GM23338 (cell line): ENCODE data around the gene TLDC2. TPM values are rescaled to one million over a fixed set of nuclear protein-coding genes. Genes with fewer than 3 reads are reported as not detected.

ENCODE experiments used
- ATAC-seq: fragments of 200-7000 bp; cut with Tn5 transposase; 3 replicates; pipeline ENCODE4 v1.9.1; 2020
- DNase-seq: peaks from one replicate; pipeline ENCODE4 v3.0.0-alpha.2; 2015; ENCODE audit warnings: low spot score
- H2AFZ ChIP-seq: fragments of 200-600 bp; sonication (generic); 2 replicates; pipeline ENCODE4 v1.8.0; 2016; ENCODE audit warnings: antibody characterized with exemption, mild to moderate bottlenecking, moderate library complexity
- H3F3A ChIP-seq: fragments of 200-600 bp; sonication (generic); replicated peaks from 2 replicates; pipeline ENCODE4 v1.8.0; 2017; ENCODE audit warnings: antibody characterized with exemption, mixed run types, low read depth
- H3K27ac ChIP-seq: fragments of 200-600 bp; sonication (generic); 2 replicates; pipeline ENCODE4 v1.6.1; 2016; ENCODE audit warnings: low read depth
- H3K27me3 ChIP-seq: fragments of 200-600 bp; sonication (generic); 2 replicates; pipeline ENCODE4 v1.8.0; 2016; ENCODE audit warnings: mild to moderate bottlenecking, mixed run types, moderate library complexity; ENCODE audit not compliant: insufficient read depth
- H3K36me3 ChIP-seq: fragments of 200-600 bp; sonication (generic); 2 replicates; pipeline ENCODE4 v1.8.0; 2016; ENCODE audit warnings: mild to moderate bottlenecking; ENCODE audit not compliant: insufficient read depth
- H3K4me1 ChIP-seq: fragments of 200-600 bp; sonication (generic); 2 replicates; pipeline ENCODE4 v1.8.0; 2016; ENCODE audit warnings: mild to moderate bottlenecking, moderate library complexity; ENCODE audit not compliant: insufficient read depth
- H3K4me2 ChIP-seq: fragments of 200-600 bp; sonication (generic); 2 replicates; pipeline ENCODE4 v1.7.1; 2017; ENCODE audit warnings: mixed run types
- H3K4me3 ChIP-seq: fragments of 200-600 bp; sonication (generic); 2 replicates; pipeline ENCODE4 v1.6.1; 2016; ENCODE audit warnings: mixed run types
- H3K79me2 ChIP-seq: fragments of 200-600 bp; sonication (generic); replicated peaks from 2 replicates; pipeline ENCODE4 v1.8.0; 2017; ENCODE audit warnings: mild to moderate bottlenecking; ENCODE audit not compliant: insufficient read depth
- H3K9me2 ChIP-seq: fragments of 200-600 bp; sonication (generic); 2 replicates; pipeline ENCODE4 v1.8.0; 2017; ENCODE audit not compliant: insufficient read depth
- H4K20me1 ChIP-seq: fragments of 200-600 bp; sonication (generic); replicated peaks from 2 replicates; pipeline ENCODE4 v1.8.0; 2017; ENCODE audit warnings: mild to moderate bottlenecking; ENCODE audit not compliant: insufficient read depth
- H3K27ac Mint-ChIP-seq: 2 replicates; pipeline ENCODE4 v1.8.0; 2020; ENCODE audit warnings: inconsistent platforms, mild to moderate bottlenecking, moderate library complexity, mixed read lengths
- H3K27me3 Mint-ChIP-seq: 3 replicates; pipeline ENCODE4 v1.8.0; 2022; ENCODE audit warnings: low read depth, mild to moderate bottlenecking, moderate library complexity, mixed read lengths, inconsistent platforms; ENCODE audit not compliant: insufficient read depth, poor library complexity
- H3K36me3 Mint-ChIP-seq: 3 replicates; pipeline ENCODE4 v1.8.0; 2021; ENCODE audit warnings: low read depth, mild to moderate bottlenecking, inconsistent platforms, moderate library complexity, mixed read lengths
- H3K4me1 Mint-ChIP-seq: 3 replicates; pipeline ENCODE4 v1.8.0; 2020; ENCODE audit warnings: mild to moderate bottlenecking, inconsistent platforms, mixed read lengths
- H3K4me3 Mint-ChIP-seq: 3 replicates; pipeline ENCODE4 v1.8.0; 2021; ENCODE audit warnings: moderate library complexity, mild to moderate bottlenecking, inconsistent platforms, mixed read lengths
- H3K9me3 Mint-ChIP-seq: 3 replicates; pipeline ENCODE4 v1.8.0; 2020; ENCODE audit warnings: moderate library complexity, mild to moderate bottlenecking, inconsistent platforms, mixed read lengths
- CREB1 ChIP-seq: fragments of 250-450 bp; sonication (Bioruptor Pico); IDR thresholded peaks from 2 replicates; pipeline ENCODE4 v1.5.0; 2020; ENCODE audit warnings: low read depth, mild to moderate bottlenecking, moderate library complexity
- EZH2 ChIP-seq: fragments of 200-600 bp; sonication (generic); IDR thresholded peaks from one replicate; pipeline ENCODE4 v1.8.0; 2017; ENCODE audit warnings: antibody characterized with exemption, mild to moderate bottlenecking, low read depth; ENCODE audit not compliant: unreplicated experiment
- EZH2phosphoT487 ChIP-seq: fragments of 200-600 bp; sonication (generic); IDR thresholded peaks from one replicate; pipeline ENCODE4 v1.8.1; 2018; ENCODE audit warnings: antibody characterized with exemption; ENCODE audit not compliant: unreplicated experiment
- JUNB ChIP-seq: IDR thresholded peaks from one replicate; pipeline ENCODE4 v1.6.1; 2016; ENCODE audit warnings: antibody characterized with exemption; ENCODE audit not compliant: unreplicated experiment
- NANOG ChIP-seq: IDR thresholded peaks from 2 replicates; pipeline ENCODE4 v1.6.1; 2016; ENCODE audit warnings: antibody characterized with exemption, borderline replicate concordance
- POLR2AphosphoS5 ChIP-seq: IDR thresholded peaks from 2 replicates; pipeline ENCODE4 v1.6.1; 2016; ENCODE audit warnings: antibody characterized with exemption, low read depth
- STAT1 ChIP-seq: IDR thresholded peaks from one replicate; pipeline ENCODE4 v1.6.1; 2016; ENCODE audit warnings: antibody characterized with exemption; ENCODE audit not compliant: unreplicated experiment
- ZNF114 ChIP-seq: fragments of 250-450 bp; sonication (Bioruptor Pico); IDR thresholded peaks from 2 replicates; pipeline ENCODE4 v1.5.0; 2020; ENCODE audit warnings: mild to moderate bottlenecking, moderate library complexity
- ZNF331 ChIP-seq: fragments of 250-450 bp; sonication (Bioruptor Pico); IDR thresholded peaks from 2 replicates; pipeline ENCODE4 v1.5.0; 2020; ENCODE audit warnings: low read depth, mild to moderate bottlenecking, moderate library complexity
- polyA plus RNA-seq: library from polyadenylated mRNA; unstranded; fragments of >200 nt; fragmentation: Nextera tagmentation; extraction: Ambion mirVana; gene quantifications from 2 replicates; pipeline ENCODE4 v1.2.1, GENCODE V29; 2016
- total RNA-seq: library from RNA; depleted of rRNA; stranded (reverse); fragments of >200 nt; shearing (Covaris generic); gene quantifications from 2 replicates; pipeline ENCODE4 v1.2.3, GENCODE V29; 2014
- TF ChIP-seq, protein P1 (sequence below): IDR thresholded peaks from one replicate; pipeline ENCODE4 v1.6.1; 2018; ENCODE audit warnings: antibody characterized with exemption; ENCODE audit not compliant: unreplicated experiment
- TF ChIP-seq, protein P2 (sequence below): IDR thresholded peaks from 2 replicates; pipeline ENCODE4 v1.6.1; 2016; ENCODE audit warnings: antibody characterized with exemption
- TF ChIP-seq, protein P3 (sequence below): fragments of 250-450 bp; sonication (Bioruptor Pico); IDR thresholded peaks from 2 replicates; pipeline ENCODE4 v1.5.0; 2020; ENCODE audit warnings: mild to moderate bottlenecking, moderate library complexity
- TF ChIP-seq, protein P4 (sequence below), 2 experiments: fragments of 200-600 bp in 1 of 2; sonication (generic) in 1 of 2; conservative IDR thresholded peaks; 2 replicates each; pipeline versions ENCODE4 v1.5.1 to v1.6.1; 2016 to 2017; ENCODE audit warnings: antibody characterized with exemption in 2 of 2, low read depth in 2 of 2, mild to moderate bottlenecking in 2 of 2, moderate library complexity in 1 of 2

Gene TLDC2
- total and polyA plus RNA-seq, 2 experiments from 2014 or later: 0.16 to 0.38 TPM

DNA sequence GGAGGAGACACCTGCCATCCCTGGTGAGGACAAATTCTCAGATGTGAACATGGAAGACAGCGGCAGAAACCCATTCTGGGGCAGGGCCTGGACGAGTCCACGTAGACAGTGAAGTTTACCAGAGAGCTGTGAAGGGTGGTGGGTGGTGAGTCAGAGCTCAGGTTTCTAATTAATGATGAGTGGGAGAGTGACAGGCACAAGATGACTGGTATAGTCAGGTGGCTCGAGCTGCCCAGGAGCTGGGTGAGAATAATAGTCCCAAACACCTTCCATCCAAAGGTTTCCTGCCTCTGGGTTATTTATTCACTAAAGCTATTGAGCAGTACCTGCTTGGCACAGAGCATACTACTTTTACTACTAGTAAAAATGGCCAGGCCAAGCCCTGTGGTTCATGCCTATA, 6.0 kb downstream of the TLDC2 start:
- peaks cover 4% of the 10 kb centered on the region for H3K4me1 Mint-ChIP-seq
- H3K36me3 Mint-ChIP-seq: no peaks in the 10 kb centered on the region; the same call in 2 of the 3 replicates
- DNase-seq (no peak), ATAC-seq (no peak)
- Histone ChIP-seq H3K79me2 (no peaks in the 10 kb centered on the region), H3K9me2 (no peaks in the 10 kb centered on the region), H3K27me3 (no peaks in the 10 kb centered on the region), H2AFZ (no peak overlapping the region), H3F3A (0 out of 2 replicates have a peak, but pooled peaks cover 3% of the 10 kb centered on the region), H4K20me1 (no peaks in the 10 kb centered on the region), H3K4me3 (no peak overlapping the region), H3K27ac (no peak overlapping the region), H3K4me1 (peaks cover 4% of the 10 kb centered on the region; the same call in 1 of the 2 replicates), H3K36me3 (no peaks in the 10 kb centered on the region), H3K4me2 (no peak overlapping the region)
- H3K27me3 Mint-ChIP-seq: no peaks in the 10 kb centered on the region
- TF ChIP-seq, protein P1, sequence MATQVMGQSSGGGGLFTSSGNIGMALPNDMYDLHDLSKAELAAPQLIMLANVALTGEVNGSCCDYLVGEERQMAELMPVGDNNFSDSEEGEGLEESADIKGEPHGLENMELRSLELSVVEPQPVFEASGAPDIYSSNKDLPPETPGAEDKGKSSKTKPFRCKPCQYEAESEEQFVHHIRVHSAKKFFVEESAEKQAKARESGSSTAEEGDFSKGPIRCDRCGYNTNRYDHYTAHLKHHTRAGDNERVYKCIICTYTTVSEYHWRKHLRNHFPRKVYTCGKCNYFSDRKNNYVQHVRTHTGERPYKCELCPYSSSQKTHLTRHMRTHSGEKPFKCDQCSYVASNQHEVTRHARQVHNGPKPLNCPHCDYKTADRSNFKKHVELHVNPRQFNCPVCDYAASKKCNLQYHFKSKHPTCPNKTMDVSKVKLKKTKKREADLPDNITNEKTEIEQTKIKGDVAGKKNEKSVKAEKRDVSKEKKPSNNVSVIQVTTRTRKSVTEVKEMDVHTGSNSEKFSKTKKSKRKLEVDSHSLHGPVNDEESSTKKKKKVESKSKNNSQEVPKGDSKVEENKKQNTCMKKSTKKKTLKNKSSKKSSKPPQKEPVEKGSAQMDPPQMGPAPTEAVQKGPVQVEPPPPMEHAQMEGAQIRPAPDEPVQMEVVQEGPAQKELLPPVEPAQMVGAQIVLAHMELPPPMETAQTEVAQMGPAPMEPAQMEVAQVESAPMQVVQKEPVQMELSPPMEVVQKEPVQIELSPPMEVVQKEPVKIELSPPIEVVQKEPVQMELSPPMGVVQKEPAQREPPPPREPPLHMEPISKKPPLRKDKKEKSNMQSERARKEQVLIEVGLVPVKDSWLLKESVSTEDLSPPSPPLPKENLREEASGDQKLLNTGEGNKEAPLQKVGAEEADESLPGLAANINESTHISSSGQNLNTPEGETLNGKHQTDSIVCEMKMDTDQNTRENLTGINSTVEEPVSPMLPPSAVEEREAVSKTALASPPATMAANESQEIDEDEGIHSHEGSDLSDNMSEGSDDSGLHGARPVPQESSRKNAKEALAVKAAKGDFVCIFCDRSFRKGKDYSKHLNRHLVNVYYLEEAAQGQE: no peak
- TF ChIP-seq, protein P2, sequence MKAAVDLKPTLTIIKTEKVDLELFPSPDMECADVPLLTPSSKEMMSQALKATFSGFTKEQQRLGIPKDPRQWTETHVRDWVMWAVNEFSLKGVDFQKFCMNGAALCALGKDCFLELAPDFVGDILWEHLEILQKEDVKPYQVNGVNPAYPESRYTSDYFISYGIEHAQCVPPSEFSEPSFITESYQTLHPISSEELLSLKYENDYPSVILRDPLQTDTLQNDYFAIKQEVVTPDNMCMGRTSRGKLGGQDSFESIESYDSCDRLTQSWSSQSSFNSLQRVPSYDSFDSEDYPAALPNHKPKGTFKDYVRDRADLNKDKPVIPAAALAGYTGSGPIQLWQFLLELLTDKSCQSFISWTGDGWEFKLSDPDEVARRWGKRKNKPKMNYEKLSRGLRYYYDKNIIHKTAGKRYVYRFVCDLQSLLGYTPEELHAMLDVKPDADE: no peak
- TF ChIP-seq CREB1 (CRISPR knock-in tag) (no peak), NANOG (no peak), EZH2phosphoT487 (no peak), ZNF114 (CRISPR knock-in tag) (no peak), ZNF331 (CRISPR knock-in tag) (no peak), EZH2 (no peak), STAT1 (no peak), JUNB (no peak), POLR2AphosphoS5 (no peak)
- TF ChIP-seq, protein P3, sequence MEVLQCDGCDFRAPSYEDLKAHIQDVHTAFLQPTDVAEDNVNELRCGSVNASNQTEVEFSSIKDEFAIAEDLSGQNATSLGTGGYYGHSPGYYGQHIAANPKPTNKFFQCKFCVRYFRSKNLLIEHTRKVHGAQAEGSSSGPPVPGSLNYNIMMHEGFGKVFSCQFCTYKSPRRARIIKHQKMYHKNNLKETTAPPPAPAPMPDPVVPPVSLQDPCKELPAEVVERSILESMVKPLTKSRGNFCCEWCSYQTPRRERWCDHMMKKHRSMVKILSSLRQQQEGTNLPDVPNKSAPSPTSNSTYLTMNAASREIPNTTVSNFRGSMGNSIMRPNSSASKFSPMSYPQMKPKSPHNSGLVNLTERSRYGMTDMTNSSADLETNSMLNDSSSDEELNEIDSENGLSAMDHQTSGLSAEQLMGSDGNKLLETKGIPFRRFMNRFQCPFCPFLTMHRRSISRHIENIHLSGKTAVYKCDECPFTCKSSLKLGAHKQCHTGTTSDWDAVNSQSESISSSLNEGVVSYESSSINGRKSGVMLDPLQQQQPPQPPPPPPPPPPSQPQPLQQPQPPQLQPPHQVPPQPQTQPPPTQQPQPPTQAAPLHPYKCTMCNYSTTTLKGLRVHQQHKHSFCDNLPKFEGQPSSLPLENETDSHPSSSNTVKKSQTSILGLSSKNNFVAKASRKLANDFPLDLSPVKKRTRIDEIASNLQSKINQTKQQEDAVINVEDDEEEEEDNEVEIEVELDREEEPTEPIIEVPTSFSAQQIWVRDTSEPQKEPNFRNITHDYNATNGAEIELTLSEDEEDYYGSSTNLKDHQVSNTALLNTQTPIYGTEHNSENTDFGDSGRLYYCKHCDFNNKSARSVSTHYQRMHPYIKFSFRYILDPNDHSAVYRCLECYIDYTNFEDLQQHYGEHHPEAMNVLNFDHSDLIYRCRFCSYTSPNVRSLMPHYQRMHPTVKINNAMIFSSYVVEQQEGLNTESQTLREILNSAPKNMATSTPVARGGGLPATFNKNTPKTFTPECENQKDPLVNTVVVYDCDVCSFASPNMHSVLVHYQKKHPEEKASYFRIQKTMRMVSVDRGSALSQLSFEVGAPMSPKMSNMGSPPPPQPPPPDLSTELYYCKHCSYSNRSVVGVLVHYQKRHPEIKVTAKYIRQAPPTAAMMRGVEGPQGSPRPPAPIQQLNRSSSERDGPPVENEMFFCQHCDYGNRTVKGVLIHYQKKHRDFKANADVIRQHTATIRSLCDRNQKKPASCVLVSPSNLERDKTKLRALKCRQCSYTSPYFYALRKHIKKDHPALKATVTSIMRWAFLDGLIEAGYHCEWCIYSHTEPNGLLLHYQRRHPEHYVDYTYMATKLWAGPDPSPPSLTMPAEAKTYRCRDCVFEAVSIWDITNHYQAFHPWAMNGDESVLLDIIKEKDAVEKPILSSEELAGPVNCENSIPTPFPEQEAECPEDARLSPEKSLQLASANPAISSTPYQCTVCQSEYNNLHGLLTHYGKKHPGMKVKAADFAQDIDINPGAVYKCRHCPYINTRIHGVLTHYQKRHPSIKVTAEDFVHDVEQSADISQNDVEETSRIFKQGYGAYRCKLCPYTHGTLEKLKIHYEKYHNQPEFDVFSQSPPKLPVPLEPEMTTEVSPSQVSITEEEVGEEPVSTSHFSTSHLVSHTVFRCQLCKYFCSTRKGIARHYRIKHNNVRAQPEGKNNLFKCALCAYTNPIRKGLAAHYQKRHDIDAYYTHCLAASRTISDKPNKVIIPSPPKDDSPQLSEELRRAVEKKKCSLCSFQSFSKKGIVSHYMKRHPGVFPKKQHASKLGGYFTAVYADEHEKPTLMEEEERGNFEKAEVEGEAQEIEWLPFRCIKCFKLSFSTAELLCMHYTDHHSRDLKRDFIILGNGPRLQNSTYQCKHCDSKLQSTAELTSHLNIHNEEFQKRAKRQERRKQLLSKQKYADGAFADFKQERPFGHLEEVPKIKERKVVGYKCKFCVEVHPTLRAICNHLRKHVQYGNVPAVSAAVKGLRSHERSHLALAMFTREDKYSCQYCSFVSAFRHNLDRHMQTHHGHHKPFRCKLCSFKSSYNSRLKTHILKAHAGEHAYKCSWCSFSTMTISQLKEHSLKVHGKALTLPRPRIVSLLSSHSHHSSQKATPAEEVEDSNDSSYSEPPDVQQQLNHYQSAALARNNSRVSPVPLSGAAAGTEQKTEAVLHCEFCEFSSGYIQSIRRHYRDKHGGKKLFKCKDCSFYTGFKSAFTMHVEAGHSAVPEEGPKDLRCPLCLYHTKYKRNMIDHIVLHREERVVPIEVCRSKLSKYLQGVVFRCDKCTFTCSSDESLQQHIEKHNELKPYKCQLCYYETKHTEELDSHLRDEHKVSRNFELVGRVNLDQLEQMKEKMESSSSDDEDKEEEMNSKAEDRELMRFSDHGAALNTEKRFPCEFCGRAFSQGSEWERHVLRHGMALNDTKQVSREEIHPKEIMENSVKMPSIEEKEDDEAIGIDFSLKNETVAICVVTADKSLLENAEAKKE (CRISPR knock-in tag): no peak
- TF ChIP-seq, protein P4, sequence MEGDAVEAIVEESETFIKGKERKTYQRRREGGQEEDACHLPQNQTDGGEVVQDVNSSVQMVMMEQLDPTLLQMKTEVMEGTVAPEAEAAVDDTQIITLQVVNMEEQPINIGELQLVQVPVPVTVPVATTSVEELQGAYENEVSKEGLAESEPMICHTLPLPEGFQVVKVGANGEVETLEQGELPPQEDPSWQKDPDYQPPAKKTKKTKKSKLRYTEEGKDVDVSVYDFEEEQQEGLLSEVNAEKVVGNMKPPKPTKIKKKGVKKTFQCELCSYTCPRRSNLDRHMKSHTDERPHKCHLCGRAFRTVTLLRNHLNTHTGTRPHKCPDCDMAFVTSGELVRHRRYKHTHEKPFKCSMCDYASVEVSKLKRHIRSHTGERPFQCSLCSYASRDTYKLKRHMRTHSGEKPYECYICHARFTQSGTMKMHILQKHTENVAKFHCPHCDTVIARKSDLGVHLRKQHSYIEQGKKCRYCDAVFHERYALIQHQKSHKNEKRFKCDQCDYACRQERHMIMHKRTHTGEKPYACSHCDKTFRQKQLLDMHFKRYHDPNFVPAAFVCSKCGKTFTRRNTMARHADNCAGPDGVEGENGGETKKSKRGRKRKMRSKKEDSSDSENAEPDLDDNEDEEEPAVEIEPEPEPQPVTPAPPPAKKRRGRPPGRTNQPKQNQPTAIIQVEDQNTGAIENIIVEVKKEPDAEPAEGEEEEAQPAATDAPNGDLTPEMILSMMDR (conservative IDR thresholded peaks at IDR 0.05; ENCODE audit: low read depth in 2 of 2): no peak
- no peak overlapping the region for H3K27ac Mint-ChIP-seq
- no peaks in the 10 kb centered on the region for H3K9me3 Mint-ChIP-seq
- H3K4me3 Mint-ChIP-seq: no peak overlapping the region
